HUES64 (cell line): ENCODE data around the gene KNG1.

Source experiments
- H3K27ac ChIP-seq: 2 replicates; pipeline ENCODE4 v1.7.0; 2013; ENCODE audit warnings: low read depth, low read length, inconsistent platforms
- H3K27me3 ChIP-seq: 2 replicates; pipeline ENCODE4 v1.6.1; 2013; ENCODE audit warnings: mild to moderate bottlenecking, low read length; ENCODE audit not compliant: insufficient read depth
- H3K36me3 ChIP-seq: 2 replicates; pipeline ENCODE4 v1.6.1; 2013; ENCODE audit warnings: mild to moderate bottlenecking, low read length; ENCODE audit not compliant: insufficient read depth
- H3K4me1 ChIP-seq: 2 replicates; pipeline ENCODE4 v1.6.1; 2013; ENCODE audit warnings: mild to moderate bottlenecking, low read length, moderate library complexity; ENCODE audit not compliant: insufficient read depth
- H3K4me3 ChIP-seq: 2 replicates; pipeline ENCODE4 v1.5.1; 2013; ENCODE audit warnings: mild to moderate bottlenecking, low read length, moderate library complexity
- H3K9ac ChIP-seq: 2 replicates; pipeline ENCODE4 v1.6.1; 2013; ENCODE audit warnings: mild to moderate bottlenecking, low read depth, low read length
- H3K9me3 ChIP-seq: 2 replicates; pipeline ENCODE4 v1.6.1; 2013; ENCODE audit warnings: low read depth, low read length; ENCODE audit not compliant: insufficient read depth
- WGBS: fragments of 150-250, 120-280 bp; methylation state at CpG from one replicate; pipeline ENCODE4 v1.1.7; 2013; ENCODE audit warnings: missing lambda C conversion rate; 5-methylcytosine and 5-hydroxymethylcytosine counted together

KNG1 gene

DNA sequence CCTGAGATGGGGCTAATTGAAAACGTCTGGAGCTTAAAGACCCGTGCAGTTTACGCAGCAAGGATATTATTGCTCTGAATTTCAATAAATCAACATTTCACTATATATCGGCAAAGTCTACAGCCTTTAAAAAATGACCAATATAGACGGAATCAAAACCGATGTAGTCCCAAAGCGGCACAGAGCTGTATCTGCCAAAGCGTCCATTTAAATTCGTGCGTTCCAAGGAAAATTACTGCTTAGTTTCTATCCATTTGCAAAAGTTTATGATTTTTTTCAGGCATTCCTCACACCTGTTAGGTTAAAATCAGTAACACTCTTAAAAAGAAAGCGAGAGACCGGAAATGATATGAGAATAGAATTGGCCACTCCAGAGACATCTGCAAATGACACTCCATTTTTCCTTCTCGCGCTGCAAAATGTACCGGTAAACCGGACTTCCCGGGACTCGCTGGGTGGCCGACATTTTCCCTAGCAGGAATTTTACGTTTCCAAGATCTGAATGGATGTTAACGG, 65.4 kb downstream of the KNG1 start:
- Histone ChIP-seq H3K36me3 (peaks cover 41% of the 10 kb centered on the region), H3K27ac (peak overlapping the region; percentile 98), H3K4me1 (peaks cover 23% of the 10 kb centered on the region), H3K9me3 (no peaks in the 10 kb centered on the region), H3K27me3 (no peaks in the 10 kb centered on the region), H3K9ac (peak overlapping the region; percentile 100), H3K4me3 (peak overlapping the region; percentile 96)
- 5% methylated on average over 21 of the region's 21 CpGs for WGBS

GRCh38 chr3:186783058-186783730, 66.0 kb downstream of the KNG1 start, which contains the start of gene EIF4A2:
Gene EIF4A2 (plus strand): TSS chr3:186783577. CDS start chr3:186783611, 34 bp downstream.
- H3K9me3 ChIP-seq = no peaks in the 10 kb centered on the region

DNA sequence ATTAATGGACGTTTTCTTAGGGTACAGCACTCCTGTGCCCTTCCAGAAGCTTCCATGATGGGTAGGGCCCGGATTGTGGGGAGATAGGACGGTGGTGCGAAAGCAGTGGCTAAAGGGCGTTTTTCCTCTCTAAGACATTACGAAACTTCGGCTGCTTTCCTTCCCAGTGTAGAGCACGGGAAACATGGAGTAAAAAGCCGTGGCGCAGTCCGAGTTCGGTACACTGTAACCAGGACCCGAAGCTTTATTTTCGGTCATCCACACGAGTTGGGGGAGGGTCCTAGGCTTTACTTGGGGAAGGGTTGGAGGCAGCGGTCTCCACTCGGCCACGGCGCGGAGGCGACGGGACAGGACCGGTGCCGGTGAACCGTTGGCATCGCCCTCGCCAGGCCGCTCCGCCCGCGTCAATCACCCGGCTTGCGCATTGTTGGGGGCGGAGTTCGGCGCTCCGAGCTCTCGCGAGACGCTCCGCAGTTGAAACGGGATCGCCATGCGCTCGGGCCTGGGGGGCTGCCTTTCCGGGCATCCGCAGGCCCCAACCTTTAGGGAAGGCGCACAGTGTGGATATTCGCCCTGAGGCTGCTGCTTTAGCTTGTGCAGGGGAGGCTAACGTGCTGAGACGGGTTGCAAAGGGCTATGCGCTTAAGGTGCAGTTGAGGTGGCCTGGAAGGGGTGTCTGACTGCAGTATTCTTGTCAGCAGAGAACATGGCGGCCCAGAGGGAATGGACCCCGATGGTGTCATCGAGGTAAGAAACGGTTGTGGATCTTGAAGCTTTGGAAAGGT, 66.8 kb downstream of the KNG1 start:
- Histone ChIP-seq H3K9me3 (no peaks in the 10 kb centered on the region), H3K4me1 (peaks cover 23% of the 10 kb centered on the region), H3K27ac (peak overlapping the region; percentile 98), H3K27me3 (no peaks in the 10 kb centered on the region), H3K9ac (peak overlapping the region; percentile 100), H3K36me3 (peaks cover 54% of the 10 kb centered on the region), H3K4me3 (peak overlapping the region; percentile 96)
- under 1% methylated on average over 56 of the region's 56 CpGs for WGBS

More at GRCh38 chr3:186783058-186783730, 66.0 kb downstream of the KNG1 start, which contains the start of gene EIF4A2:
- Histone ChIP-seq H3K36me3 (peaks cover 47% of the 10 kb centered on the region), H3K9ac (peak within 1 kb of the TSS; percentile 100), H3K27ac (peak within 1 kb of the TSS; percentile 98), H3K4me3 (peak within 1 kb of the TSS; percentile 96), H3K4me1 (peaks cover 23% of the 10 kb centered on the region), H3K27me3 (no peaks in the 10 kb centered on the region)
- WGBS = under 1% methylated on average over 60 of the region's 60 CpGs

DNA sequence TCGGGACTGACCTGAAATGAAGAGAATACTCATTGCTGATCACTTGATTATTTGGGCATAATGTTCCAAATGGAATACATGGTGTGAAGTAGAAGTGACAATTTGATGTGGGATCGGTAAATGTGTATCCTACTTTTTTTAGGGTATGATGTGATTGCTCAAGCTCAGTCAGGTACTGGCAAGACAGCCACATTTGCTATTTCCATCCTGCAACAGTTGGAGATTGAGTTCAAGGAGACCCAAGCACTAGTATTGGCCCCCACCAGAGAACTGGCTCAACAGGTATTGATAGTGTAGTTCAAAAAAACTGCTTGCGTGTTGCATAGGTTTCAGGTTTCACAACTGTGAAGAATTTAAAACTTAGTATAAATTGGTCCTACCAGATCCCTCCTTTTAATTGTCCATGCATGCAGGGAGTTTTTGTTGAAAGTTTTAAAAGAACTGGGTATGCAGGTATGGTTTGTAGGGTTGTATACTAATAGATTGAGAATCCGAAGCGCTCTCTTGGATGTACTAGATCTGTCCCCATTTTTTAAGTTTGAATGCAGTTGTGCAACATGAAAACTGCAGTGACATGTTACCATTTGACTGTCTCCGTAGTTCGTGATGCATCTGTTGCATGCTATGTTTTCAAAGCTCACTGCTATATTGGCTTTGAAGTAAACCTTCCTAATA, 67.8 kb downstream of the KNG1 start:
- WGBS = 10% methylated on average over 7 of the region's 7 CpGs
- Histone ChIP-seq H3K9ac (peak overlapping the region; percentile 100), H3K9me3 (no peaks in the 10 kb centered on the region), H3K27me3 (no peaks in the 10 kb centered on the region), H3K27ac (peak overlapping the region; percentile 98), H3K36me3 (peaks cover 64% of the 10 kb centered on the region), H3K4me1 (peaks cover 23% of the 10 kb centered on the region), H3K4me3 (peak overlapping the region; percentile 96)

GRCh38 chr3:186785495-186786018, 68.4 kb downstream of the KNG1 start:
- Histone ChIP-seq H3K36me3 (peaks cover 70% of the 10 kb centered on the region), H3K4me1 (peaks cover 23% of the 10 kb centered on the region), H3K27me3 (no peaks in the 10 kb centered on the region), H3K9ac (peak overlapping the region; percentile 100), H3K4me3 (peak overlapping the region; percentile 96), H3K9me3 (no peaks in the 10 kb centered on the region), H3K27ac (peak overlapping the region; percentile 98)
- WGBS = 36% methylated on average over 6 of the region's 7 CpGs

DNA sequence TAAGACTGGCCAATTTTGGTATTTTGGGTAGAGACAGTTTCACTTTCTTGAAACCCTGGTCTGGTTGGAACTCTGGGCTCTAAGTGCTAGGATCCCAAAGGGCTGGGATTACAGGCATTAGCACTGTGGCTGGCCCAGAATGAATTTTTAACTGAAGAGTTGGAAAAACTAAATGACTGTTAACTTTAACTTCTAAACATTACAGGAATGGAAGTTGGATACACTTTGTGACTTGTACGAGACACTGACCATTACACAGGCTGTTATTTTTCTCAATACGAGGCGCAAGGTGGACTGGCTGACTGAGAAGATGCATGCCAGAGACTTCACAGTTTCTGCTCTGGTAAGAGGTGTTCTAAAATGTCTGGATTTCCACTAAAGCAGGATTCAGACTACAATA, 69.8 kb downstream of the KNG1 start:
- H3K9me3 ChIP-seq = no peaks in the 10 kb centered on the region
- no peaks in the 10 kb centered on the region for H3K27me3 ChIP-seq
- H3K4me1 ChIP-seq = peaks cover 17% of the 10 kb centered on the region
- peaks cover 84% of the 10 kb centered on the region for H3K36me3 ChIP-seq
- H3K9ac ChIP-seq = peak overlapping the region; percentile 100
- WGBS = 94% methylated on average over 3 of the region's 3 CpGs
- peak overlapping the region; percentile 96; the same call in 1 of the 2 replicates for H3K4me3 ChIP-seq
- peak overlapping the region; percentile 98 for H3K27ac ChIP-seq

GRCh38 chr3:186787642-186788481, 70.7 kb downstream of the KNG1 start:
- peak overlapping the region; percentile 100; the same call in 1 of the 2 replicates for H3K9ac ChIP-seq
- peak overlapping the region; percentile 96; the same call in 1 of the 2 replicates for H3K4me3 ChIP-seq
- no peaks in the 10 kb centered on the region for H3K9me3 ChIP-seq
- H3K27me3 ChIP-seq = no peaks in the 10 kb centered on the region
- peaks cover 93% of the 10 kb centered on the region for H3K36me3 ChIP-seq
- H3K4me1 ChIP-seq = peaks cover 11% of the 10 kb centered on the region; the same call in 1 of the 2 replicates
- WGBS = 94% methylated on average over 15 of the region's 15 CpGs
- peak overlapping the region; percentile 98; the same call in 1 of the 2 replicates for H3K27ac ChIP-seq

DNA sequence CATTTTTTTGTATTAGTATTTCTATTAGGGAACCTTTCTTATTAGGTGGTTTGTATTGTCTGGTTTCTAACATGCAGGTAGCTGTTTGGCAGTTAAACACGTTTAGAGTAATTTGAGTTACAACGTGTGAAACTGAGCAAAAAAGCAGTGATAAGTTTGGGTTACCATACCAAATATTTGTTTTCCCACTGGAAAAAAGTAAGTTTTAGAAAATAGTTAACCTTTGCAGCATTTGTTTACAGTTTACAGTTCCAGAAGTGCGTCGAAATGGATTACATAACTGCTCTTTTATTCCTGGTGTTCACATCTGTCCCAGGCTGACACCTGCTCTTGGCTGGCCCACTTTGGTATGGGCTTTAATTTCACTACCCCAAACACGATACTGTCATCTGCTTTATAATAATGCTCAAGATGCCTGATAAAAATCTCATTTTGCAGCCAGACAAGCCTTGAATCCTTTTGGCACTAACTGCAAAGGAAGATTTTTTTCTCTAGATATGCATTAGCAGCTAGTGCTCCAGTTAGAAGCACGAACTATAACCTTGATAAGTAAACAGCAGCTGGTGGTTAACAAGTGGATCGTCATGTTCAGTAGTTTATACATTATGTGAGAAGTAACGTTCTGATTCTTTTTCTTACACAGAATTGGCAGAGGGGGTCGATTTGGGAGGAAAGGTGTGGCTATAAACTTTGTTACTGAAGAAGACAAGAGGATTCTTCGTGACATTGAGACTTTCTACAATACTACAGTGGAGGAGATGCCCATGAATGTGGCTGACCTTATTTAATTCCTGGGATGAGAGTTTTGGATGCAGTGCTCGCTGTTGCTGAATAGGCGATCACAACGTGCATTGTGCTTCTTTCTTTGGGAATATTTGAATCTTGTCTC, 71.6 kb downstream of the KNG1 start:
- Histone ChIP-seq H3K4me3 (peak overlapping the region; percentile 7; the same call in 1 of the 2 replicates), H3K9me3 (no peaks in the 10 kb centered on the region), H3K36me3 (peaks cover 99% of the 10 kb centered on the region), H3K27me3 (no peaks in the 10 kb centered on the region), H3K4me1 (peaks cover 11% of the 10 kb centered on the region; the same call in 1 of the 2 replicates), H3K9ac (no peak overlapping the region), H3K27ac (peak overlapping the region; percentile 36; the same call in 1 of the 2 replicates)
- 85% methylated on average over 13 of the region's 13 CpGs for WGBS

DNA sequence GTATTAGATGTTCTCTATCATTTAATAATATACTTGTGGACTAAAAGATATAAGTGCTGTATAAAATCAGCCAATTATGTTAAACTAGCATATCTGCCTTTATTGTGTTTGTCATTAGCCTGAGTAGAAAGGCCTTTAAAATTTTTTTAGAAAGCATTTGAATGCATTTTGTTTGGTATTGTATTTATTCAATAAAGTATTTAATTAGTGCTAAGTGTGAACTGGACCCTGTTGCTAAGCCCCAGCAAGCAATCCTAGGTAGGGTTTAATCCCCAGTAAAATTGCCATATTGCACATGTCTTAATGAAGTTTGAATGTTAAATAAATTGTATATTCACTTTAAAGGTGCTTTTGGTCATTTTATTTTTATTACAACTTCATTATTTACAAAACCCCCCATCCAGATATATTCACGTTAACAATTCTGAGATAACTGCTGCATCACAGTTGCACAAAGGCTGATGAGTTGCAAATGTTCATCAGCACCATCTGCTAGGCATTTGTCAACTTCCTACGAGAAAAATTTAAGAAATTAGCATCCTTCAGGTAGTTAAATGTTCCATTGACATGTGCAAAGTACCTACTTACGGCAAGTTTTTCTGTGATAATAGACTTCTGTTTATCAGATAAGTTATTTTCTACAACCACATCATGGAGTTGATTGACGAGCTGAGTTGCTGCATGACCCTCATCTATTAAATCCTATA, 72.5 kb downstream of the KNG1 start:
- H3K27me3 ChIP-seq = no peaks in the 10 kb centered on the region
- WGBS = 80% methylated on average over 2 of the region's 4 CpGs
- H3K9me3 ChIP-seq = no peaks in the 10 kb centered on the region
- peaks cover 99% of the 10 kb centered on the region for H3K36me3 ChIP-seq
- H3K4me1 ChIP-seq = peaks cover 11% of the 10 kb centered on the region; the same call in 1 of the 2 replicates
- H3K4me3 ChIP-seq = no peak overlapping the region
- no peak overlapping the region for H3K9ac ChIP-seq
- peak overlapping the region; percentile 7; the same call in 1 of the 2 replicates for H3K27ac ChIP-seq
